H1 (cell line): ENCODE results near the gene PTPRG. TPM values are rescaled to one million over a fixed set of nuclear protein-coding genes. Genes with fewer than 3 reads are reported as not detected.

Experiments used
- CTCF ChIA-PET: fragments of 300-600 bp; sonication (Branson Sonifier 250); formaldehyde crosslinking; loops from one replicate; lab custom pipeline; 2021; ENCODE audit not compliant: partially characterized antibody; lab: Charles Lee
- POLR2A ChIA-PET: fragments of 300-600 bp; sonication (Branson Sonifier 250); formaldehyde crosslinking; loops from one replicate; lab custom pipeline; 2021; ENCODE audit warnings: inconsistent platforms; ENCODE audit not compliant: partially characterized antibody; lab: Charles Lee
- DNase-seq, 2 experiments: peaks; one replicate each; pipeline versions ENCODE4 v3.0.0 to v3.0.0-alpha.2; 2010 to 2022; ENCODE audit warnings: low spot score in 2 of 2, low read depth in 1 of 2, mixed read lengths in 1 of 2
- FAIRE-seq: peaks from 2 replicates; lab custom pipeline; 2011; peaks lifted over from hg19 to GRCh38; lab: Jason Lieb, UNC
- H2AFZ ChIP-seq: 2 replicates; pipeline ENCODE4 v1.8.1; 2012; ENCODE audit warnings: low read length, inconsistent platforms
- H2AK5ac ChIP-seq: 2 replicates; pipeline ENCODE4 v1.6.1; 2013; ENCODE audit warnings: low read depth, low read length
- H2BK120ac ChIP-seq: replicated peaks from 2 replicates; pipeline ENCODE3; 2013; ENCODE audit warnings: low read depth, low read length, inconsistent platforms
- H2BK12ac ChIP-seq: 2 replicates; pipeline ENCODE4 v1.6.1; 2013; ENCODE audit warnings: low read depth, low read length
- H2BK15ac ChIP-seq: 2 replicates; pipeline ENCODE4 v1.6.1; 2013; ENCODE audit warnings: low read length
- H2BK20ac ChIP-seq: 2 replicates; pipeline ENCODE4 v1.6.1; 2013; ENCODE audit warnings: low read length
- H2BK5ac ChIP-seq: 2 replicates; pipeline ENCODE4 v1.6.1; 2013; ENCODE audit warnings: low read depth, low read length
- H3K14ac ChIP-seq: 2 replicates; pipeline ENCODE4 v1.6.1; 2013; ENCODE audit warnings: inconsistent platforms; ENCODE audit not compliant: insufficient read length
- H3K18ac ChIP-seq: 2 replicates; pipeline ENCODE4 v1.6.1; 2013; ENCODE audit warnings: low read length; ENCODE audit errors: extremely low read depth
- H3K23ac ChIP-seq: 2 replicates; pipeline ENCODE4 v1.6.1; 2013; ENCODE audit warnings: inconsistent platforms; ENCODE audit not compliant: insufficient read length
- H3K23me2 ChIP-seq: 2 replicates; pipeline ENCODE4 v1.6.1; 2013; ENCODE audit warnings: low read depth, low read length
- H3K27ac ChIP-seq: 2 replicates; pipeline ENCODE4 v1.6.1; 2011; ENCODE audit warnings: low read depth, low read length, inconsistent platforms
- H3K27me3 ChIP-seq, 4 experiments: replicated peaks in 1 of 4; 1 replicate in 1 of 4; 2 replicates in 3 of 4; pipeline versions ENCODE4 v1.6.1 to v1.8.1; 2011 to 2013; ENCODE audit warnings: low read length in 3 of 4, mild to moderate bottlenecking in 3 of 4, inconsistent platforms in 2 of 4, mixed read lengths in 2 of 4, moderate library complexity in 1 of 4; ENCODE audit not compliant: control insufficient read depth in 3 of 4, insufficient read depth in 3 of 4; ENCODE audit errors: extremely low read depth in 1 of 4
- H3K36me3 ChIP-seq, 4 experiments: 2 replicates each; pipeline versions ENCODE4 v1.6.1 to v1.8.1; 2011 to 2013; ENCODE audit warnings: mild to moderate bottlenecking in 4 of 4, low read length in 3 of 4, moderate library complexity in 2 of 4, control low read depth in 1 of 4, inconsistent platforms in 1 of 4; ENCODE audit not compliant: insufficient read depth in 4 of 4, control insufficient read depth in 2 of 4
- H3K4ac ChIP-seq: replicated peaks from 2 replicates; pipeline ENCODE3; 2013; ENCODE audit warnings: low read length, low read depth, mixed read lengths, inconsistent platforms; ENCODE audit not compliant: insufficient read length
- H3K4me1 ChIP-seq, 4 experiments: replicated peaks in 1 of 4; 1 replicate in 1 of 4; 2 replicates in 3 of 4; pipeline versions ENCODE4 v1.6.1 to v1.8.1; 2011 to 2013; ENCODE audit warnings: low read length in 3 of 4, inconsistent platforms in 2 of 4, mixed read lengths in 1 of 4; ENCODE audit not compliant: insufficient read depth in 4 of 4, control insufficient read depth in 3 of 4
- H3K4me2 ChIP-seq, 2 experiments: 2 replicates each; pipeline versions ENCODE4 v1.6.1 to v1.8.1; 2011 to 2013; ENCODE audit warnings: low read depth in 2 of 2, low read length in 2 of 2, control low read depth in 1 of 2, inconsistent platforms in 1 of 2, mild to moderate bottlenecking in 1 of 2; ENCODE audit not compliant: insufficient read depth in 1 of 2
- H3K4me3 ChIP-seq, 4 experiments: fragments of 200-600, 300-600 bp in 1 of 4; sonication (generic), shearing (Covaris generic), sonication (Bioruptor Twin) in 1 of 4; 2 replicates each; pipeline versions ENCODE4 v1.5.1 to v1.8.1; 2011 to 2016; ENCODE audit warnings: low read length in 4 of 4, low read depth in 3 of 4, control low read depth in 2 of 4, inconsistent platforms in 2 of 4, mild to moderate bottlenecking in 2 of 4, mixed read lengths in 1 of 4, moderate library complexity in 1 of 4; ENCODE audit not compliant: insufficient read depth in 2 of 4; ENCODE audit errors: extremely low read depth in 1 of 4
- H3K56ac ChIP-seq: replicated peaks from 2 replicates; pipeline ENCODE3; 2013; ENCODE audit warnings: low read depth, mild to moderate bottlenecking, mixed read lengths, low read length, inconsistent platforms; ENCODE audit not compliant: insufficient read length
- H3K79me1 ChIP-seq: 2 replicates; pipeline ENCODE4 v1.6.1; 2013; ENCODE audit warnings: low read depth, low read length, control low read depth
- H3K79me2 ChIP-seq, 2 experiments: 2 replicates each; pipeline versions ENCODE4 v1.6.1 to v1.8.1; 2012 to 2013; ENCODE audit warnings: low read length in 2 of 2, mild to moderate bottlenecking in 2 of 2, inconsistent platforms in 1 of 2; ENCODE audit not compliant: insufficient read depth in 2 of 2, control insufficient read depth in 1 of 2
- H3K9ac ChIP-seq, 4 experiments: replicated peaks in 1 of 4; 1 replicate in 1 of 4; 2 replicates in 3 of 4; pipeline versions ENCODE4 v1.6.1 to v1.8.1; 2011 to 2013; ENCODE audit warnings: low read depth in 3 of 4, low read length in 3 of 4, control low read depth in 2 of 4, mild to moderate bottlenecking in 2 of 4, moderate library complexity in 2 of 4, inconsistent platforms in 1 of 4; ENCODE audit errors: extremely low read depth in 1 of 4
- H3K9me3 ChIP-seq, 2 experiments: 2 replicates each; pipeline versions ENCODE4 v1.6.1 to v1.8.1; 2012 to 2013; ENCODE audit warnings: mild to moderate bottlenecking in 2 of 2, moderate library complexity in 2 of 2, control low read depth in 1 of 2, inconsistent platforms in 1 of 2, low read depth in 1 of 2, low read length in 1 of 2, mixed read lengths in 1 of 2; ENCODE audit not compliant: insufficient read depth in 2 of 2
- H4K20me1 ChIP-seq, 2 experiments: replicated peaks in 1 of 2; 2 replicates each; pipeline versions ENCODE3 to v1.8.1; 2011 to 2013; ENCODE audit warnings: inconsistent platforms in 2 of 2, low read length in 2 of 2, mild to moderate bottlenecking in 1 of 2; ENCODE audit not compliant: insufficient read depth in 2 of 2, control insufficient read depth in 1 of 2
- H4K5ac ChIP-seq: 2 replicates; pipeline ENCODE4 v1.6.1; 2013; ENCODE audit warnings: low read length, low read depth, mixed read lengths, inconsistent platforms; ENCODE audit not compliant: insufficient read length
- H4K8ac ChIP-seq: 2 replicates; pipeline ENCODE4 v1.8.0; 2013; ENCODE audit warnings: mild to moderate bottlenecking, moderate library complexity, low read length, inconsistent platforms; ENCODE audit not compliant: insufficient read depth; ENCODE audit errors: extremely low read depth
- H4K91ac ChIP-seq: replicated peaks from 2 replicates; pipeline ENCODE3; 2013; ENCODE audit warnings: low read length, mixed read lengths, inconsistent platforms; ENCODE audit not compliant: insufficient read length
- CHD1 ChIP-seq: IDR thresholded peaks from 2 replicates; pipeline ENCODE4 v1.6.1; 2012; ENCODE audit warnings: low read depth, low read length, improper control_type of control experiment
- KDM5A ChIP-seq: fragments of 200-600 bp; IDR thresholded peaks from 2 replicates; pipeline ENCODE4 v1.7.1; 2012; ENCODE audit warnings: mild to moderate bottlenecking, low read length, inconsistent platforms, mixed read lengths
- WGBS, 2 experiments: shearing (Covaris generic) in 1 of 2; methylation state at CpG; one replicate each; pipeline versions ENCODE4 v1.1.6 to v1.1.7; 2013 to 2015; ENCODE audit warnings: low lambda C conversion rate in 2 of 2, mixed read lengths in 2 of 2, inconsistent platforms in 1 of 2, low coverage in 1 of 2, missing lambda C conversion rate in 1 of 2; ENCODE audit not compliant: insufficient replicate concordance in 2 of 2, insufficient coverage in 1 of 2, insufficient read length in 1 of 2; ENCODE audit errors: extremely low coverage in 1 of 2, missing lambda C conversion rate in 1 of 2; 5-methylcytosine and 5-hydroxymethylcytosine counted together
- polyA plus RNA-seq, 7 experiments: library from polyadenylated mRNA; depleted of rRNA in 3 of 7; stranded (reverse) in 5 of 7; unstranded in 2 of 7; fragments of >200 nt in 5 of 7; fragments of 200-250 nt in 2 of 7; gene quantifications; 1 replicate in 5 of 7; 2 replicates in 1 of 7; 4 replicates in 1 of 7; pipeline versions ENCODE4 v1.2.1 to v1.2.3, GENCODE V29; 2011 to 2013; ENCODE audit warnings: missing spikeins in 2 of 7, mixed read lengths in 2 of 7
- total RNA-seq: library from RNA; stranded (reverse); fragmentation: NEBNext Ultra II Directional; extraction: Animal tissue kit (Norgen Biotek cat#: 25700); gene quantifications from 2 replicates; pipeline ENCODE4 v1.2.1, GENCODE V29; 2021

The PTPRG gene
- total and polyA plus RNA-seq, 2 of the 8 experiments (the other 6 are each of a cell fraction or from before 2014, with no cell fraction given), result 23.3 to 96.2 TPM

- H4K8ac ChIP-seq, result no peak overlapping the region
- no peak overlapping the region for H3K14ac ChIP-seq
- H3K4me1 ChIP-seq, result peaks cover 2 to 28% (median 9%) of the 10 kb centered on the region in 4 experiments; a peak in 4 of 7 replicates
- no peak overlapping the region for H3K4ac ChIP-seq
- no peaks in the 10 kb centered on the region; a peak in 1 of 8 replicates for H3K36me3 ChIP-seq
- no peak overlapping the region for H2BK15ac ChIP-seq
- H4K5ac ChIP-seq, result no peak overlapping the region
- TF ChIP-seq KDM5A (no peak), CHD1 (no peak)
- no peaks in the 10 kb centered on the region for H3K27me3 ChIP-seq
- no peak overlapping the region for H2BK5ac ChIP-seq
- H3K4me2 ChIP-seq, result no peak overlapping the region
- no peak overlapping the region for H2AFZ ChIP-seq
- H2BK20ac ChIP-seq, result no peak overlapping the region
- H3K9ac ChIP-seq, result no peak overlapping the region
- POLR2A ChIA-PET, result interaction anchor here (1.0 kb wide), 1 partner anchor 117 kb away, joined by 3 read pairs; no protein-coding TSS in a partner anchor
- no peak overlapping the region for H2AK5ac ChIP-seq
- H3K4me3 ChIP-seq, result no peak overlapping the region
- H3K18ac ChIP-seq, result no peak overlapping the region
- no peaks in the 10 kb centered on the region for H4K20me1 ChIP-seq
- FAIRE-seq, result no peak
- no peak for DNase-seq
- H3K27ac ChIP-seq, result no peak overlapping the region
- 87% methylated on average over 2 of the region's 2 CpGs; no CpG with 5 or more reads in 1 of the 2 experiments for WGBS, 2 experiments
- H3K79me1 ChIP-seq, result peaks cover 3% of the 10 kb centered on the region; the same call in 1 of the 2 replicates
- no peaks in the 10 kb centered on the region for H3K9me3 ChIP-seq
- CTCF ChIA-PET, result interaction anchor here (0.5 to 0.7 kb wide), 2 partner anchors 177 to 342 kb away, joined by 4 read pairs; no protein-coding TSS in a partner anchor
- H3K23me2 ChIP-seq, result no peaks in the 10 kb centered on the region
- no peak overlapping the region for H3K56ac ChIP-seq
- H4K91ac ChIP-seq, result no peak overlapping the region
- H3K79me2 ChIP-seq, result peaks cover 0 to 97% of the 10 kb centered on the region in 2 experiments; a peak in 3 of 4 replicates
- no peak overlapping the region for H2BK12ac ChIP-seq
- no peak overlapping the region for H3K23ac ChIP-seq
- no peak overlapping the region for H2BK120ac ChIP-seq
These were observed 162.8 kb downstream of the PTPRG start for GRCh38 chr3:61724183-61724582.
